Karpas-422 (cell line): Measurements from ENCODE around the gene DIP2C. TPM values are rescaled to one million over a fixed set of nuclear protein-coding genes. Genes with fewer than 3 reads are reported as not detected.

ENCODE experiments used
- DNase-seq: peaks from one replicate; pipeline ENCODE4 v3.0.0-alpha.2; 2015
- H2AFZ ChIP-seq: fragments of 200-600 bp; sonication (generic); 2 replicates; pipeline ENCODE4 v1.6.1; 2014; ENCODE audit warnings: antibody characterized with exemption, low read length, mixed read lengths
- H3K27ac ChIP-seq: fragments of 200-600 bp; sonication (generic); 2 replicates; pipeline ENCODE4 v1.5.1; 2014; ENCODE audit warnings: mild to moderate bottlenecking, low read length, moderate library complexity
- H3K27me3 ChIP-seq: fragments of 200-600 bp; sonication (generic); 2 replicates; pipeline ENCODE4 v1.6.1; 2014; ENCODE audit warnings: low read length, mixed read lengths
- H3K36me3 ChIP-seq: fragments of 200-600 bp; sonication (generic); 2 replicates; pipeline ENCODE4 v1.6.1; 2014; ENCODE audit warnings: low read length, mixed read lengths; ENCODE audit not compliant: insufficient read depth
- H3K4me1 ChIP-seq: fragments of 200-600 bp; sonication (generic); 2 replicates; pipeline ENCODE4 v1.6.1; 2014; ENCODE audit warnings: mild to moderate bottlenecking, low read length, mixed read lengths
- H3K4me2 ChIP-seq: fragments of 200-600 bp; sonication (generic); 2 replicates; pipeline ENCODE4 v1.6.1; 2014; ENCODE audit warnings: low read length, low read depth, mild to moderate bottlenecking; ENCODE audit not compliant: poor library complexity, severe bottlenecking
- H3K4me3 ChIP-seq: fragments of 200-600 bp; sonication (generic); 2 replicates; pipeline ENCODE4 v1.5.1; 2014; ENCODE audit warnings: mild to moderate bottlenecking, antibody characterized with exemption, low read length, mixed read lengths
- H3K79me2 ChIP-seq: fragments of 200-600 bp; sonication (generic); 2 replicates; pipeline ENCODE4 v1.6.1; 2014; ENCODE audit warnings: mild to moderate bottlenecking, low read length, mixed read lengths
- H3K9ac ChIP-seq: fragments of 200-600 bp; sonication (generic); 2 replicates; pipeline ENCODE4 v1.6.0; 2014; ENCODE audit warnings: low read length
- H3K9me2 ChIP-seq: fragments of 200-600 bp; sonication (generic), shearing (Covaris generic); replicated peaks from 2 replicates; pipeline ENCODE4 v1.6.0; 2014; ENCODE audit warnings: mild to moderate bottlenecking, low read length, moderate library complexity; ENCODE audit not compliant: insufficient read depth
- H3K9me3 ChIP-seq: fragments of 300-700, 200-600 bp; sonication (generic); 2 replicates; pipeline ENCODE4 v1.6.1; 2014; ENCODE audit warnings: low read length, mixed read lengths
- H4K20me1 ChIP-seq: fragments of 200-600 bp; sonication (generic); 2 replicates; pipeline ENCODE4 v1.6.1; 2014; ENCODE audit warnings: mild to moderate bottlenecking, antibody characterized with exemption, low read length, low read depth; ENCODE audit not compliant: insufficient read depth
- total RNA-seq: library from RNA; depleted of rRNA; stranded (reverse); fragments of >200 nt; shearing (Covaris generic); gene quantifications from 2 replicates; pipeline ENCODE4 v1.2.3, GENCODE V29; 2014; ENCODE audit warnings: low replicate concordance

The DIP2C gene
- total RNA-seq, 1 experiment from 2014 or later: 0.11 TPM

DNA sequence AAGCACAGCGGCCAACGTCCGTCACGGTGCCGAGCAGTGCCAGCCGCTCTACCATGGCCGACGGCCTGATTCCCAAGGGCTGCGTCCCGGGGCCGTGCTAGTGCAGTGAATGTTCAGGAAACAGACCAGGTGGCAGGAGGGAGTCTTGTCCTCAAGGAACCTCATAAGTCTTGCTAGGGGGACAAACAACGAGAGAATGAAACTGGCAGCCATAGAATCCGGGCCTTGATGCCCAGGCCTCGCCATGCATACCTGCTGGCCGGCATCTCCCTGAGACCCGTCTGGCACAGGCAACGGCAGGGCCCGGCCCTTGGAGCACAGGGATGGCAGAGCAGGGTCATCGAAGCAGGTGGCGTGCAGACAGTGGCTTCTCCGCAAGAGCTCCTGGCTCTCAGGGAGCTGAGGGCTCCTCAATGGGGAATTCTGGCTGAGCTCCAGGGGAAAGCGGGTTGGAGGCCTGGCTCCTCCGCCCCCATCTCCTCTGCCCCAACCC, 58.8 kb downstream of the DIP2C start:
- no peaks in the 10 kb centered on the region for H4K20me1 ChIP-seq
- no peaks in the 10 kb centered on the region for H3K9me2 ChIP-seq
- H3K4me1 ChIP-seq: no peaks in the 10 kb centered on the region
- no peaks in the 10 kb centered on the region for H3K79me2 ChIP-seq
- H3K4me2 ChIP-seq: no peak overlapping the region
- no peak overlapping the region for H3K4me3 ChIP-seq
- no peaks in the 10 kb centered on the region for H3K27me3 ChIP-seq
- no peak overlapping the region for H3K9ac ChIP-seq
- H3K36me3 ChIP-seq: no peaks in the 10 kb centered on the region
- no peak overlapping the region for H2AFZ ChIP-seq
- no peaks in the 10 kb centered on the region for H3K9me3 ChIP-seq
- no peak overlapping the region for H3K27ac ChIP-seq
- DNase-seq: no peak

DNA sequence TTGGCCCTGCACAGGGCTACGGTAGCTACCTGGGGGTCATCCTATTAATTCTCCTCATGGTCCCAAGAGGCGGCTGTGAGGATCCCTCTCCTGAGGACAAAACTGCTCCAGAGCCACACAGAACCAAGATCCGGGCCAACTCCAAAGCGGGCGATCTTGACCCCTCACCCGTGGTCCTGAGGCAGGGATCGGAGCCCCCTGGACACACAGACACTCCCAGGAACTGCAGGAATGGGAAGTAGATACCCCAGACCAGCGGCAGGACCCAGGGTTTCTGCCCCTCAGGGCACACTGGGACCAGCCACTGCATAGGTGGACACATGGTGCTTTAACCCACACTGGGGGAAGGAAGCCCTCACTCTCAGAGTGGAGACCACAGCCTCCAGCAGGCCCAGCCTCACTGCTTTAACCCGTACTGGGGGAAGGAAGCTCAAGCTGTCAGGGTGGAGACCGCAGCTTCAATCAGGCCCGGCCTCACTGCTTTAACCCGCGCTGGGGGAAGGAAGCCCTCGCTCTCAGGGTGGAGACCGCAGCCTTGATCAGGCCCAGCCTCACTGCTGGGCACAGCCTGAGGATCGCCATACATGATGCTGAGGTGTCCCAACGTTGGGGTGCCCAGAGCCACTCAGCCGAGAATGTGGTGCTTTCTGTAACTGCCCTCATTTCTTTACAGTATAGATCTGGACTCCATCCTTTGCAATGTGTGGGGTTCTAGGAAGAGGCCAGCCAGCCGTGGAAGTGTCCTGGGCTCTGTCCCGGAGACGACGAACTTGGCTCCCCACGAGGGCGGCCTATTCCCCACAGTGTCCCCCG, 60.1 kb downstream of the DIP2C start:
- Histone ChIP-seq H2AFZ (no peak overlapping the region), H3K9me2 (no peaks in the 10 kb centered on the region), H3K79me2 (no peaks in the 10 kb centered on the region), H3K27me3 (no peaks in the 10 kb centered on the region), H4K20me1 (no peaks in the 10 kb centered on the region), H3K9ac (no peak overlapping the region), H3K36me3 (no peaks in the 10 kb centered on the region), H3K4me2 (no peak overlapping the region), H3K27ac (no peak overlapping the region), H3K9me3 (no peaks in the 10 kb centered on the region), H3K4me3 (no peak overlapping the region), H3K4me1 (no peaks in the 10 kb centered on the region)
- no peak for DNase-seq

DNA sequence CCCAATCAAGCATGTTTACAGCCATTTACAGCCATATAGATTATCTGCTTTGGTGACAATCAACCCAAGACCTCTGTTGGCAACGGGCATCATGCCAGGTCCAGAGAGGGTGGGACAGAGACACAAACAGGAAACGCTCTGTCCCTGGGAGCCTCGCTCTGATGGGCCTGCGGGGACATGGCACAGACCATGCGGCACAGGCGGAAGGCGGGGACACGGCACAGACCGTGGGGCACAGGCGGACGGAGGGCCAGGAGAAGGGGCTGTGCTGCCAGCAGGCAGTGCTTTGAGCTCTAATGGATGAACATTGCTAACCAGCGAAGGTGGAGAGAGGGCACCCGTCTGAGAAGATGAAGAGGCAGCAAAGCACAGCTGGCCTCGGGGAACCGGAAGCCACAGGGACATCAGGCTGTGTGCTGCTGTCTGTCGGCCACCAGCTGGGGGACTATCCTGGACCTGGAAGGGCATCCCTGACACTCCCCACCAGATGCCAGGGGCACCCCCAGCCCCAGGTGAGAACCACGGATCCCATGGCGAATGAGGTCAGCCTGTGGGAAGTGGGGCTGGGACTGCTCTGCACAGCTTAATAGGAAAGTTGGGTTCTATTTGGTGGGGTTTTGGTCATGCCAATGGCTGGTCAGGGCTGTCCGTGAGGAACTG, 61.0 kb downstream of the DIP2C start:
- no peak overlapping the region for H3K4me2 ChIP-seq
- no peak overlapping the region for H2AFZ ChIP-seq
- no peaks in the 10 kb centered on the region for H3K27me3 ChIP-seq
- no peaks in the 10 kb centered on the region for H4K20me1 ChIP-seq
- no peaks in the 10 kb centered on the region for H3K4me1 ChIP-seq
- H3K9me3 ChIP-seq: no peaks in the 10 kb centered on the region
- no peak overlapping the region for H3K4me3 ChIP-seq
- H3K9me2 ChIP-seq: no peaks in the 10 kb centered on the region
- DNase-seq: no peak
- H3K27ac ChIP-seq: no peak overlapping the region
- no peaks in the 10 kb centered on the region for H3K36me3 ChIP-seq
- H3K9ac ChIP-seq: no peak overlapping the region
- no peaks in the 10 kb centered on the region for H3K79me2 ChIP-seq

DNA sequence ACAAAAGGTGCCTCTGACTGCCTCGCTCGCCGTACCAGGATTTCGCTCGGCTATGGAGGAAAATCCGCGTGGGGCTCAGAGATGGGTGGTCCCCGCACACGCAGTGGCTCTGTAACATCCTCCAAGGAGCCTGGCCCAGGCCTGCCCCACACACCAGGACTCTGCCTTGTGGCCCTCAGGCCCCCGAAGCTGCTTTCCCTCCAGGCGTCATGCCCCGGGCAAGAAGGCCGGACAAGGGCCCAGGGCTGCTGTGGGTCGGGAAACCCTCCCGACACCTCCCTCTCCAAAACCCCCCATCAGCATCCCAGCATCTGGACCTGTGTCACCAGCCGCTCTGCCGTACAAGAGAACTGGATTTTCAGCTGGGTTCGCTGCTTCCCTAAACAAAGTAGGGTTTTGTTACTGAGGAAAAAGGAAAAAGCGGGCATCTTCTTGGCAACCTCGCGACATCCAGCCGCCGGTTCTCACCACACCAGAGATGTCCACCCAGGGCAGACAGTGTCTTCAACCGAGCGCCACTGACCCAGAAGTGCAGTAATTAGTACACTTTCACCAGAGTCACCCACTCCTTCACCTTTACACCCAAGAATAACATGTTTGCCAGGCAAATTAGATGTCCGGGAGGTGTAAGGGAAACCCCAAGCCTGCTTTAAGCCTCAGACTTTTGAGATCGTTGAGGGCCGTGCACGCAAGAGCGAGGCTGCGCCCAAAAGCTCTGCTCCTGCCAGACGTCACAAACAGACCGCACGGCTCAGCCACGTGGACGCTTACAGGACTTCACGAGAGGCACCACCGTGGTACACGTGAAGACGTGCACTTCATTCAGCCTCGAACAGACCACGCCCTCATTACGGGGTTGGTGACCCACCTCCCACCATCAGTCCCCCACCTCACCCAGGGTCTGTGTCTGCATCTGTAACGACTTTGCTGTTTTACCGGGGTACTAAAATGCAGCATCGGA, 62.2 kb downstream of the DIP2C start:
- H3K4me2 ChIP-seq: no peak overlapping the region
- H4K20me1 ChIP-seq: no peaks in the 10 kb centered on the region
- no peaks in the 10 kb centered on the region for H3K27me3 ChIP-seq
- no peak overlapping the region for H3K27ac ChIP-seq
- no peak overlapping the region for H2AFZ ChIP-seq
- no peaks in the 10 kb centered on the region for H3K9me3 ChIP-seq
- no peaks in the 10 kb centered on the region for H3K9me2 ChIP-seq
- H3K4me1 ChIP-seq: no peaks in the 10 kb centered on the region
- H3K79me2 ChIP-seq: no peaks in the 10 kb centered on the region
- H3K4me3 ChIP-seq: no peak overlapping the region
- no peak for DNase-seq
- no peaks in the 10 kb centered on the region for H3K36me3 ChIP-seq
- H3K9ac ChIP-seq: no peak overlapping the region

DNA sequence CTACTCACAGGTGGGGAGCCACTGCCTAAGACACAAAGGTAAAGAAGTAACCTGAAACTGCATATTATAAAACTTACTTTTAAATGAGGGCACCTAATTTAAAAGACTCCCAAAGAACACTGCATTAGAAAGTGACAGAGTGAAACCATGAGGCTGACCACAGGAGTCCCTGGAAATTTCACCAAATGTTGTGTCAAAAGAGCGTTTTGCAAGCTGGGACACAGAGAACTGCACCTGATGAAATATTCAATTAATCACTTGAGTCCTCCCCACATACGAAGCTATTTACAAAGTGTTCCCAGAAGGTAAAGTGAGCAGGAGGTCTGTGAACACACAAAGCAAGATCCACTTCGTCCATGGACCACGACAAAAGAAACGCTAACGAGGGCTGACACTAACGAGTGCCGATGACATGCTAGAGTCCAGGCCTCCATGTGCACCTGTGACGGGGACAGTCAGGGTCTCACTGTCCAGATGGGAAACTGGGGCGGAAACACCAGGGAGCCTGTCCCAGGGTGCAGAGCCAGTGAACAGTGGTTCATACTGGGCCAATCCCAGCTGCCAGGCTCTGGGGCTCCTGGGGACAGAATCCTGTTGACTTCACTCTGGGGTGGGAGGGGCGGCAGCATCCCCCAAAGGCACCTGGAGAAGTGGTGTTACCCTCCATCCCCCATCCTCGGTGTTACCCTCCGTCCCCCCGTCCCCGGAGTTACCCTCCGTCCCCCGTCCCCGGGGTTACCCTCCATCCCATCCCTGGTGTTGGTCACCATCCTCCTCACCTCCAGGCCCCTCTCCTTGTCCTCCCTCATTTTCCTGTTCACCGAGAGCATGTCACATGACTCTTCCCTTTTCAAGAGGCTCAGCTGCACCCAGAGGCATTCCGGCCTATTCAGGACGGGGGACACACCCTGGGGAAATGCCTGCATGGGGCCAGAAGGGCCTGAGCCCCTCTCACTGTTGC, 63.4 kb downstream of the DIP2C start:
- H3K9ac ChIP-seq: no peak overlapping the region
- no peaks in the 10 kb centered on the region for H3K9me3 ChIP-seq
- no peaks in the 10 kb centered on the region for H3K79me2 ChIP-seq
- no peak overlapping the region for H3K27ac ChIP-seq
- no peaks in the 10 kb centered on the region for H3K36me3 ChIP-seq
- H3K4me3 ChIP-seq: no peak overlapping the region
- no peak overlapping the region for H3K4me2 ChIP-seq
- no peaks in the 10 kb centered on the region for H3K27me3 ChIP-seq
- H3K9me2 ChIP-seq: no peaks in the 10 kb centered on the region
- no peaks in the 10 kb centered on the region for H4K20me1 ChIP-seq
- H3K4me1 ChIP-seq: no peaks in the 10 kb centered on the region
- DNase-seq: no peak
- no peak overlapping the region for H2AFZ ChIP-seq

DNA sequence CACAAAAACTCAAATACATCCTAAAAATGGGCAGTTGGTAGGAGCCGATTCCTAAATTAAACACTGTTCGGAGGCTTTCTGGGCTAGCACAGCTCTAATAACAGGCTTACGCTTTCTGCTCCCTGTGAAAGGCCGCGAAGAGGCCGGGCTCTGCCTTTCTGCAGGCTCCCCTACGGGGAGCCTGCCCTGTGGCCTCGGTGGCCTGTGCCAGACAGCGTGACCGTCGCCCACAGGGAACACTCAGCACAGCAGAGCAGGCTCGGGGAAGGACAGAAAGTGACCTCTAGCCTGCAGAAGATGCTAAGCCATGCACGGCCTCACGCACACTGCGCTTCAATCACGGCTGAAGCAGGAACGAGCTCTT, 64.2 kb downstream of the DIP2C start:
- Histone ChIP-seq H2AFZ (no peak overlapping the region), H3K36me3 (no peaks in the 10 kb centered on the region), H3K9me2 (no peaks in the 10 kb centered on the region), H3K9me3 (no peaks in the 10 kb centered on the region), H3K9ac (no peak overlapping the region), H3K4me2 (no peak overlapping the region), H3K79me2 (no peaks in the 10 kb centered on the region), H4K20me1 (no peaks in the 10 kb centered on the region), H3K27me3 (no peaks in the 10 kb centered on the region), H3K4me3 (no peak overlapping the region), H3K4me1 (peaks cover 6% of the 10 kb centered on the region), H3K27ac (no peak overlapping the region)
- DNase-seq: no peak

DNA sequence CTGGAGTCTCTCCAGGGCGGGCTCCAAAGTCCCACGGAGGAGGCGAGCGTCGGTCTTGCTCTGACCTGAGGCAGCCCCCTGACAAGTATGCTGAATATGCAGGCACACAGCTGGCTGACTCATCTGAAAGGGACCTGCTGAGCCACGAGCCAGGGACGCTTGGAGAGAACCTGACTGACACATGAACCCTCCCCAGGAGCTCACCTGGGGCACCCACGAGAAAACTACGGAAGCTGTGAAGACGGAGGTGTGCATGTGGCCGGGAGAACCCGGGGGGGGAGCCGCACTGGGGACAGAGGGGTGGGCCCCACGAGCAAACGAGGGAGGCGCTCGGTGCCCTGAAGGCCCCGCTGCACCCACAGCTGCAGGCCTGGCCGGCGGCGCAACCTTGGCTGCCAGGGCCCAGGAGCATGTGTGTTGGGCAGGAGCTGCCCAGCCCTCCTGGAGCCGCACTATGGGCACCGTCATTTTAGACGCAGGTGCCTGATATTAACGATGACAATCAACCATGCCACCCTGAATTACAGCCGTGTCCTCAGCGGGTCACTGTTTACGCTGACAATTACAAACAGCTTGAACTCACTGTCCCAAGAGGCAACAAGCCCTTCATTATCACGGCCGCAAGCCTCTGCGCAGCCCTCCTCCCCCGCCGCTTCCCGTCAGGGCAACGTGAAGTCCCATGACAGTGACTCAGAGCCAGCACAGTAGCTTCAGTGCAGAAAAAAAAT, 64.7 kb downstream of the DIP2C start:
- no peak for DNase-seq
- H3K4me3 ChIP-seq: no peak overlapping the region
- no peaks in the 10 kb centered on the region for H3K27me3 ChIP-seq
- no peaks in the 10 kb centered on the region for H3K79me2 ChIP-seq
- H3K9me2 ChIP-seq: no peaks in the 10 kb centered on the region
- H3K4me1 ChIP-seq: peaks cover 9% of the 10 kb centered on the region
- no peak overlapping the region for H2AFZ ChIP-seq
- no peaks in the 10 kb centered on the region for H4K20me1 ChIP-seq
- no peaks in the 10 kb centered on the region for H3K9me3 ChIP-seq
- no peak overlapping the region for H3K4me2 ChIP-seq
- no peaks in the 10 kb centered on the region for H3K36me3 ChIP-seq
- no peak overlapping the region for H3K27ac ChIP-seq
- no peak overlapping the region for H3K9ac ChIP-seq
